ENCODE data around the gene SLC1A1.

SLC1A1 gene

GRCh38 chr9:4581035-4581760, 90.9 kb downstream of the SLC1A1 start:
- H3K4me2 ChIP-seq (ENCODE audit: low read length) = no peak overlapping the region
- no peaks in the 10 kb centered on the region for H3K4me1 ChIP-seq (ENCODE audit: insufficient read depth, low read length, severe bottlenecking)
- H4K20me1 ChIP-seq (ENCODE audit: insufficient read depth, low read length) = no peaks in the 10 kb centered on the region
- no peaks in the 10 kb centered on the region for H3K9me2 ChIP-seq (ENCODE audit: low read depth, low read length)
- no peak overlapping the region for H2AFZ ChIP-seq (ENCODE audit: low read length)
- no peaks in the 10 kb centered on the region for H3K79me2 ChIP-seq (ENCODE audit: insufficient read depth, low read length)
- no peak for TF ChIP-seq EZH2 (IDR thresholded peaks at IDR 0.05; ENCODE audit: borderline replicate concordance, low read length)
- TF ChIP-seq, protein P1, sequence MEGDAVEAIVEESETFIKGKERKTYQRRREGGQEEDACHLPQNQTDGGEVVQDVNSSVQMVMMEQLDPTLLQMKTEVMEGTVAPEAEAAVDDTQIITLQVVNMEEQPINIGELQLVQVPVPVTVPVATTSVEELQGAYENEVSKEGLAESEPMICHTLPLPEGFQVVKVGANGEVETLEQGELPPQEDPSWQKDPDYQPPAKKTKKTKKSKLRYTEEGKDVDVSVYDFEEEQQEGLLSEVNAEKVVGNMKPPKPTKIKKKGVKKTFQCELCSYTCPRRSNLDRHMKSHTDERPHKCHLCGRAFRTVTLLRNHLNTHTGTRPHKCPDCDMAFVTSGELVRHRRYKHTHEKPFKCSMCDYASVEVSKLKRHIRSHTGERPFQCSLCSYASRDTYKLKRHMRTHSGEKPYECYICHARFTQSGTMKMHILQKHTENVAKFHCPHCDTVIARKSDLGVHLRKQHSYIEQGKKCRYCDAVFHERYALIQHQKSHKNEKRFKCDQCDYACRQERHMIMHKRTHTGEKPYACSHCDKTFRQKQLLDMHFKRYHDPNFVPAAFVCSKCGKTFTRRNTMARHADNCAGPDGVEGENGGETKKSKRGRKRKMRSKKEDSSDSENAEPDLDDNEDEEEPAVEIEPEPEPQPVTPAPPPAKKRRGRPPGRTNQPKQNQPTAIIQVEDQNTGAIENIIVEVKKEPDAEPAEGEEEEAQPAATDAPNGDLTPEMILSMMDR (IDR thresholded peaks at IDR 0.05; ENCODE audit: low read length) = no peak
- no peaks in the 10 kb centered on the region for H3F3A ChIP-seq (ENCODE audit: insufficient read depth, low read length)
- H3K9ac ChIP-seq (ENCODE audit: low read length) = no peak overlapping the region
- no peaks in the 10 kb centered on the region for H3K9me3 ChIP-seq (ENCODE audit: low read length)
- H3K27me3 ChIP-seq (ENCODE audit: insufficient read depth, low read length) = no peaks in the 10 kb centered on the region
- no peak overlapping the region for H3K4me3 ChIP-seq (ENCODE audit: low read depth, low read length, poor library complexity, severe bottlenecking)
- no peaks in the 10 kb centered on the region for H3K36me3 ChIP-seq (ENCODE audit: insufficient read depth, low read length)
- H3K27ac ChIP-seq (ENCODE audit: low read depth, low read length, poor library complexity, severe bottlenecking) = no peak overlapping the region

- Histone ChIP-seq H4K20me1 (ENCODE audit: insufficient read depth, low read length) (no peaks in the 10 kb centered on the region), H3K9ac (ENCODE audit: low read length) (no peak overlapping the region), H3K4me2 (ENCODE audit: low read length) (no peak overlapping the region), H3F3A (ENCODE audit: insufficient read depth, low read length) (no peaks in the 10 kb centered on the region), H2AFZ (ENCODE audit: low read length) (no peak overlapping the region), H3K9me2 (ENCODE audit: low read depth, low read length) (no peaks in the 10 kb centered on the region), H3K27ac (ENCODE audit: low read depth, low read length, poor library complexity, severe bottlenecking) (no peak overlapping the region), H3K79me2 (ENCODE audit: insufficient read depth, low read length) (no peaks in the 10 kb centered on the region), H3K4me1 (ENCODE audit: insufficient read depth, low read length, severe bottlenecking) (no peaks in the 10 kb centered on the region), H3K27me3 (ENCODE audit: insufficient read depth, low read length) (no peaks in the 10 kb centered on the region), H3K4me3 (ENCODE audit: low read depth, low read length, poor library complexity, severe bottlenecking) (no peak overlapping the region), H3K36me3 (ENCODE audit: insufficient read depth, low read length) (no peaks in the 10 kb centered on the region), H3K9me3 (ENCODE audit: low read length) (no peaks in the 10 kb centered on the region)
- TF ChIP-seq EZH2 (IDR thresholded peaks at IDR 0.05; ENCODE audit: borderline replicate concordance, low read length) = no peak
- TF ChIP-seq, protein P1 (IDR thresholded peaks at IDR 0.05; ENCODE audit: low read length) = no peak
Observed at GRCh38 chr9:4581861-4582565, 91.7 kb downstream of the SLC1A1 start.

DNA sequence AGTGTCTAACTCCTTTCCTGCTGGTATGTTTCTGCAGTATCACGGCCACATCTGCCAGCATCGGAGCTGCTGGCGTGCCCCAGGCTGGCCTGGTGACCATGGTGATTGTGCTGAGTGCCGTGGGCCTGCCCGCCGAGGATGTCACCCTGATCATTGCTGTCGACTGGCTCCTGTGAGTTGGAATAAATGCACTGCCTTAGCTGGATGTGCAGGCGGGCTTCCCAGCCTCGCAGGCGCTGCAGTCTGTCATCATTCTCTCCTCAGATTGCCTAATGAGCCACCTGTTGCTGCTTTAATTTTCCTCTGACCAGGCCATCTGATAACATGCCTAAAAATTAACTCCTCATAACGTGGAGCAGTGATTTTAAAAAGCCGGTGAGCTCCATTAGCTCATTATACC, 92.7 kb downstream of the SLC1A1 start:
- no peaks in the 10 kb centered on the region for H4K20me1 ChIP-seq (ENCODE audit: insufficient read depth, low read length)
- no peaks in the 10 kb centered on the region for H3K27me3 ChIP-seq (ENCODE audit: insufficient read depth, low read length)
- H3K79me2 ChIP-seq (ENCODE audit: insufficient read depth, low read length) = no peaks in the 10 kb centered on the region
- H3K9me2 ChIP-seq (ENCODE audit: low read depth, low read length) = no peaks in the 10 kb centered on the region
- H3K4me3 ChIP-seq (ENCODE audit: low read depth, low read length, poor library complexity, severe bottlenecking) = no peak overlapping the region
- TF ChIP-seq, protein P1 (IDR thresholded peaks at IDR 0.05; ENCODE audit: low read length) = no peak
- no peak for TF ChIP-seq EZH2 (IDR thresholded peaks at IDR 0.05; ENCODE audit: borderline replicate concordance, low read length)
- H3K9ac ChIP-seq (ENCODE audit: low read length) = no peak overlapping the region
- H3K4me2 ChIP-seq (ENCODE audit: low read length) = no peak overlapping the region
- no peaks in the 10 kb centered on the region for H3K9me3 ChIP-seq (ENCODE audit: low read length)
- H3K4me1 ChIP-seq (ENCODE audit: insufficient read depth, low read length, severe bottlenecking) = no peaks in the 10 kb centered on the region
- no peaks in the 10 kb centered on the region for H3F3A ChIP-seq (ENCODE audit: insufficient read depth, low read length)
- H3K36me3 ChIP-seq (ENCODE audit: insufficient read depth, low read length) = no peaks in the 10 kb centered on the region
- no peak overlapping the region for H2AFZ ChIP-seq (ENCODE audit: low read length)
- no peak overlapping the region for H3K27ac ChIP-seq (ENCODE audit: low read depth, low read length, poor library complexity, severe bottlenecking)

Measured in OCI-LY1 (cell line).